Endothelial cell (in vitro differentiated cells): ENCODE data around the gene ITPK1. TPM values are rescaled to one million over a fixed set of nuclear protein-coding genes. Genes with fewer than 3 reads are reported as not detected.

Source experiments
- DNase-seq: peaks from one replicate; pipeline ENCODE4 v3.0.0; 2021; ENCODE audit warnings: low spot score
- H3K27ac Mint-ChIP-seq: one replicate; pipeline ENCODE4 v1.8.0; 2021; ENCODE audit warnings: mixed read lengths, inconsistent platforms; ENCODE audit not compliant: unreplicated experiment
- H3K27me3 Mint-ChIP-seq: one replicate; pipeline ENCODE4 v1.8.0; 2021; ENCODE audit warnings: mild to moderate bottlenecking, moderate library complexity, mixed read lengths, inconsistent platforms; ENCODE audit not compliant: unreplicated experiment
- H3K36me3 Mint-ChIP-seq: one replicate; pipeline ENCODE4 v1.8.0; 2021; ENCODE audit warnings: mild to moderate bottlenecking, low read depth, mixed read lengths, inconsistent platforms; ENCODE audit not compliant: unreplicated experiment
- H3K4me1 Mint-ChIP-seq: one replicate; pipeline ENCODE4 v1.8.0; 2021; ENCODE audit warnings: mild to moderate bottlenecking, mixed read lengths, inconsistent platforms; ENCODE audit not compliant: unreplicated experiment
- H3K4me3 Mint-ChIP-seq: one replicate; pipeline ENCODE4 v1.8.0; 2021; ENCODE audit warnings: mild to moderate bottlenecking, mixed read lengths, inconsistent platforms; ENCODE audit not compliant: unreplicated experiment
- H3K9me3 Mint-ChIP-seq: one replicate; pipeline ENCODE4 v1.8.0; 2021; ENCODE audit warnings: mixed read lengths, inconsistent platforms; ENCODE audit not compliant: unreplicated experiment
- CTCF ChIP-seq: fragments of 200-600 bp; sonication (generic); IDR thresholded peaks from one replicate; pipeline ENCODE4 v1.5.0; 2021; ENCODE audit warnings: antibody characterized with exemption; ENCODE audit not compliant: unreplicated experiment
- total RNA-seq: library from RNA; stranded (reverse); fragmentation: NEBNext Ultra II Directional; extraction: Animal tissue kit (Norgen Biotek cat#: 25700); gene quantifications from one replicate; pipeline ENCODE4 v1.2.1, GENCODE V29; 2021; ENCODE audit not compliant: unreplicated experiment

Gene ITPK1
- total RNA-seq, 1 donor from 2014 or later = 39.2 TPM

- no peak overlapping the region for H3K4me3 Mint-ChIP-seq
- H3K27ac Mint-ChIP-seq = no peak overlapping the region
- no peak for TF ChIP-seq CTCF
- peaks cover 2% of the 10 kb centered on the region for H3K4me1 Mint-ChIP-seq
- H3K9me3 Mint-ChIP-seq = no peaks in the 10 kb centered on the region
- DNase-seq = no peak
- H3K36me3 Mint-ChIP-seq = no peaks in the 10 kb centered on the region
- peaks cover 2% of the 10 kb centered on the region for H3K27me3 Mint-ChIP-seq
Measured at GRCh38 chr14:93105362-93105761, 10.4 kb downstream of the ITPK1 start.

- peaks cover 2% of the 10 kb centered on the region for H3K4me1 Mint-ChIP-seq
- no peak overlapping the region for H3K4me3 Mint-ChIP-seq
- H3K9me3 Mint-ChIP-seq = no peaks in the 10 kb centered on the region
- no peak overlapping the region for H3K27ac Mint-ChIP-seq
- no peak for TF ChIP-seq CTCF
- no peaks in the 10 kb centered on the region for H3K36me3 Mint-ChIP-seq
- H3K27me3 Mint-ChIP-seq = peaks cover 2% of the 10 kb centered on the region
- DNase-seq = no peak
Measured at GRCh38 chr14:93104961-93105360, 10.8 kb downstream of the ITPK1 start.

- H3K4me1 Mint-ChIP-seq = peaks cover 7% of the 10 kb centered on the region
- no peak for DNase-seq
- peaks cover 2% of the 10 kb centered on the region for H3K27me3 Mint-ChIP-seq
- no peaks in the 10 kb centered on the region for H3K9me3 Mint-ChIP-seq
- no peak for TF ChIP-seq CTCF
- H3K27ac Mint-ChIP-seq = no peak overlapping the region
- H3K4me3 Mint-ChIP-seq = no peak overlapping the region
- no peaks in the 10 kb centered on the region for H3K36me3 Mint-ChIP-seq
Measured at GRCh38 chr14:93103392-93104080, 12.2 kb downstream of the ITPK1 start.

- TF ChIP-seq CTCF = no peak
- Mint-ChIP-seq H3K9me3 (no peaks in the 10 kb centered on the region), H3K36me3 (no peaks in the 10 kb centered on the region), H3K4me1 (peaks cover 11% of the 10 kb centered on the region), H3K27ac (no peak overlapping the region), H3K27me3 (peaks cover 2% of the 10 kb centered on the region), H3K4me3 (no peak overlapping the region)
- DNase-seq = no peak
Measured at GRCh38 chr14:93102141-93102540, 13.6 kb downstream of the ITPK1 start.

- H3K9me3 Mint-ChIP-seq = no peaks in the 10 kb centered on the region
- no peak for TF ChIP-seq CTCF
Measured at GRCh38 chr14:93101181-93101580, 14.5 kb downstream of the ITPK1 start.

More at GRCh38 chr14:93101181-93101580, 14.5 kb downstream of the ITPK1 start:
- Mint-ChIP-seq H3K27ac (no peak overlapping the region), H3K4me3 (no peak overlapping the region), H3K36me3 (no peaks in the 10 kb centered on the region), H3K4me1 (peaks cover 18% of the 10 kb centered on the region), H3K27me3 (peaks cover 2% of the 10 kb centered on the region)
- no peak for DNase-seq
